Middle frontal gyrus (tissue), 1 donor: Measurements from ENCODE around the gene KCP.

ENCODE experiments used
- DNase-seq: peaks from one replicate; pipeline ENCODE4 v3.0.0-alpha.2; 2015; ENCODE audit warnings: low spot score; ENCODE audit errors: extremely low spot score

Gene KCP

GRCh38 chr7:128888039-128888755 is 22.3 kb downstream of the KCP start:
- DNase-seq = no peak

- DNase-seq = no peak
Measured at GRCh38 chr7:128887169-128888038, 23.1 kb downstream of the KCP start.

- no peak for DNase-seq
Measured at GRCh38 chr7:128886391-128887168, 23.9 kb downstream of the KCP start.

GRCh38 chr7:128885370-128886187 is 24.9 kb downstream of the KCP start:
- DNase-seq = no peak

- no peak for DNase-seq
Measured at GRCh38 chr7:128884561-128885369, 25.7 kb downstream of the KCP start.

- DNase-seq = no peak
Measured at GRCh38 chr7:128883622-128884448, 26.7 kb downstream of the KCP start.

GRCh38 chr7:128882134-128882533 is 28.4 kb downstream of the KCP start:
- DNase-seq = no peak

- no peak for DNase-seq
Measured at GRCh38 chr7:128881458-128882125, 28.9 kb downstream of the KCP start.

GRCh38 chr7:128880791-128881457 is 29.6 kb downstream of the KCP start:
- no peak for DNase-seq

- DNase-seq = peak; percentile 52
Measured at GRCh38 chr7:128879939-128880746, 30.4 kb downstream of the KCP start.

- DNase-seq = no peak
Measured at GRCh38 chr7:128879461-128879938, 31.0 kb downstream of the KCP start.

- DNase-seq = no peak
Measured at GRCh38 chr7:128878226-128879105, 32.0 kb downstream of the KCP start.

- no peak for DNase-seq
Measured at GRCh38 chr7:128877756-128878120, 32.8 kb downstream of the KCP start.

- no peak for DNase-seq
Measured at GRCh38 chr7:128876978-128877755, 33.3 kb downstream of the KCP start.

- no peak for DNase-seq
Measured at GRCh38 chr7:128876586-128876977, 33.9 kb downstream of the KCP start.
